H9 (cell line): ENCODE measurements around the gene NOD1. TPM values are rescaled to one million over a fixed set of nuclear protein-coding genes. Genes with fewer than 3 reads are reported as not detected.
A peak's percentile ranks its signal among the peaks of the same experiment; 100 is the strongest.

Experiments used
- DNase-seq: peaks from one replicate; pipeline ENCODE4 v3.0.0-alpha.2; 2017
- H2AFZ ChIP-seq: one replicate; pipeline ENCODE4 v1.6.1; 2013; ENCODE audit warnings: mild to moderate bottlenecking, low read length, control low read depth, moderate library complexity
- H2AK5ac ChIP-seq: 2 replicates; pipeline ENCODE4 v1.6.1; 2013; ENCODE audit warnings: low read length, control low read depth, mixed read lengths; ENCODE audit not compliant: insufficient read length
- H2BK120ac ChIP-seq: one replicate; pipeline ENCODE4 v1.6.1; 2013; ENCODE audit warnings: low read depth, mild to moderate bottlenecking, low read length, control low read depth, inconsistent platforms; ENCODE audit not compliant: poor library complexity, severe bottlenecking
- H2BK12ac ChIP-seq: 2 replicates; pipeline ENCODE4 v1.6.1; 2013; ENCODE audit warnings: low read length, control low read depth, mixed read lengths, low read depth; ENCODE audit not compliant: insufficient read length
- H2BK15ac ChIP-seq: 2 replicates; pipeline ENCODE4 v1.6.1; 2013; ENCODE audit warnings: low read depth, low read length, control low read depth
- H2BK20ac ChIP-seq: one replicate; pipeline ENCODE4 v1.6.1; 2013; ENCODE audit warnings: low read depth, mild to moderate bottlenecking, low read length, control low read depth, inconsistent platforms; ENCODE audit not compliant: poor library complexity, severe bottlenecking
- H2BK5ac ChIP-seq: 2 replicates; pipeline ENCODE4 v1.6.1; 2013; ENCODE audit warnings: low read length, control low read depth, mixed read lengths; ENCODE audit not compliant: insufficient read length
- H3K14ac ChIP-seq: 2 replicates; pipeline ENCODE4 v1.6.1; 2013; ENCODE audit warnings: low read length, control low read depth; ENCODE audit not compliant: insufficient read depth
- H3K18ac ChIP-seq: 2 replicates; pipeline ENCODE4 v1.6.1; 2013; ENCODE audit warnings: low read depth, mild to moderate bottlenecking, mixed read lengths, low read length, control low read depth; ENCODE audit not compliant: insufficient read length
- H3K23ac ChIP-seq: 2 replicates; pipeline ENCODE4 v1.6.1; 2013; ENCODE audit warnings: low read length, control low read depth, mixed read lengths, low read depth; ENCODE audit not compliant: insufficient read length
- H3K23me2 ChIP-seq: 2 replicates; pipeline ENCODE4 v1.6.1; 2013; ENCODE audit warnings: low read depth, mild to moderate bottlenecking, mixed read lengths, low read length, control low read depth; ENCODE audit not compliant: insufficient read length, poor library complexity, severe bottlenecking
- H3K27ac ChIP-seq: 2 replicates; pipeline ENCODE4 v1.5.1; 2013; ENCODE audit warnings: low read length, control low read depth, mixed read lengths, low read depth; ENCODE audit not compliant: insufficient read length
- H3K27me3 ChIP-seq: 2 replicates; pipeline ENCODE4 v1.6.1; 2013; ENCODE audit warnings: low read length, control low read depth, inconsistent platforms; ENCODE audit not compliant: insufficient read depth
- H3K4ac ChIP-seq: 2 replicates; pipeline ENCODE4 v1.6.1; 2013; ENCODE audit warnings: low read depth, mild to moderate bottlenecking, control low read depth, inconsistent platforms, low read length, moderate library complexity
- H3K4me1 ChIP-seq: 2 replicates; pipeline ENCODE4 v1.6.1; 2013; ENCODE audit warnings: low read length, control low read depth, inconsistent platforms; ENCODE audit not compliant: insufficient read depth
- H3K4me2 ChIP-seq: 2 replicates; pipeline ENCODE4 v1.6.1; 2013; ENCODE audit warnings: low read length, control low read depth, mixed read lengths; ENCODE audit not compliant: insufficient read length, insufficient read depth
- H3K56ac ChIP-seq: 2 replicates; pipeline ENCODE4 v1.6.1; 2013; ENCODE audit warnings: low read depth, mild to moderate bottlenecking, mixed read lengths, low read length, control low read depth; ENCODE audit not compliant: insufficient read length
- H3K79me1 ChIP-seq: 2 replicates; pipeline ENCODE4 v1.6.1; 2013; ENCODE audit warnings: low read depth, mild to moderate bottlenecking, moderate library complexity, low read length, control low read depth, inconsistent platforms; ENCODE audit not compliant: insufficient read depth, poor library complexity, severe bottlenecking
- H3K79me2 ChIP-seq: 2 replicates; pipeline ENCODE4 v1.6.1; 2013; ENCODE audit warnings: low read length, control low read depth, inconsistent platforms; ENCODE audit not compliant: insufficient read depth
- H3K9ac ChIP-seq: 2 replicates; pipeline ENCODE4 v1.6.1; 2013; ENCODE audit warnings: low read length, control low read depth, mixed read lengths; ENCODE audit not compliant: insufficient read length; ENCODE audit errors: extremely low read depth
- H3K9me3 ChIP-seq: one replicate; pipeline ENCODE4 v1.6.1; 2013; ENCODE audit warnings: low read depth, low read length, inconsistent platforms; ENCODE audit not compliant: control insufficient read depth
- H3T11ph ChIP-seq: one replicate; pipeline ENCODE4 v1.6.1; 2013; ENCODE audit warnings: mild to moderate bottlenecking, low read length, control low read depth, inconsistent platforms
- H4K20me1 ChIP-seq: one replicate; pipeline ENCODE4 v1.6.1; 2013; ENCODE audit not compliant: control insufficient read depth, insufficient read length, insufficient read depth
- H4K5ac ChIP-seq: 2 replicates; pipeline ENCODE4 v1.6.1; 2013; ENCODE audit warnings: low read depth, mild to moderate bottlenecking, mixed read lengths, low read length, control low read depth; ENCODE audit not compliant: insufficient read length
- H4K8ac ChIP-seq: replicated peaks from 2 replicates; pipeline ENCODE4 v1.6.1; 2013; ENCODE audit warnings: low read length, control low read depth, mixed read lengths, low read depth; ENCODE audit not compliant: insufficient read length
- H4K91ac ChIP-seq: 2 replicates; pipeline ENCODE4 v1.6.1; 2013; ENCODE audit warnings: low read depth, mild to moderate bottlenecking, moderate library complexity, mixed read lengths, low read length, control low read depth; ENCODE audit not compliant: insufficient read length
- H3K27ac Mint-ChIP-seq, 3 experiments: 2 replicates in 2 of 3; 3 replicates in 1 of 3; pipeline ENCODE4 v1.8.0; 2020 to 2021; ENCODE audit warnings: mixed read lengths in 3 of 3, mild to moderate bottlenecking in 1 of 3, moderate library complexity in 1 of 3
- H3K27me3 Mint-ChIP-seq: 2 replicates; pipeline ENCODE4 v1.8.0; 2021; ENCODE audit warnings: low read depth, mild to moderate bottlenecking, moderate library complexity, mixed read lengths
- H3K36me3 Mint-ChIP-seq, 3 experiments: 2 replicates in 2 of 3; 3 replicates in 1 of 3; pipeline ENCODE4 v1.8.0; 2020 to 2021; ENCODE audit warnings: low read depth in 3 of 3, mixed read lengths in 3 of 3; ENCODE audit not compliant: insufficient read depth in 1 of 3
- H3K4me1 Mint-ChIP-seq, 2 experiments: 2 replicates each; pipeline ENCODE4 v1.8.0; 2020; ENCODE audit warnings: mixed read lengths in 2 of 2
- H3K4me3 Mint-ChIP-seq, 2 experiments: 2 replicates in 1 of 2; 3 replicates in 1 of 2; pipeline ENCODE4 v1.8.0; 2020 to 2021; ENCODE audit warnings: mild to moderate bottlenecking in 2 of 2, mixed read lengths in 2 of 2, moderate library complexity in 1 of 2
- H3K9me3 Mint-ChIP-seq, 2 experiments: 2 replicates in 1 of 2; 3 replicates in 1 of 2; pipeline ENCODE4 v1.8.0; 2020; ENCODE audit warnings: mild to moderate bottlenecking in 2 of 2, mixed read lengths in 2 of 2, moderate library complexity in 1 of 2
- CTCF ChIP-seq: fragments of 200-600 bp; sonication (generic); conservative IDR thresholded peaks from 3 replicates; pipeline ENCODE4 v1.8.0; 2021; ENCODE audit warnings: antibody characterized with exemption, mild to moderate bottlenecking
- WGBS: extraction: QIAGEN DNeasy Blood & Tissue Kit; methylation state at CpG from one replicate; pipeline ENCODE4 v1.1.7; 2013; ENCODE audit warnings: missing lambda C conversion rate, low lambda C conversion rate, mixed read lengths; ENCODE audit not compliant: insufficient read length; ENCODE audit errors: extremely low coverage; 5-methylcytosine and 5-hydroxymethylcytosine counted together
- total RNA-seq: library from RNA; stranded (reverse); gene quantifications from 2 replicates; pipeline ENCODE4 v1.2.1, GENCODE V29; 2021

NOD1 gene
- total RNA-seq, 1 experiment from 2014 or later = 5.3 TPM

- H3K27ac ChIP-seq = no peak overlapping the region
- no peak overlapping the region for H3K56ac ChIP-seq
- H3K4me1 Mint-ChIP-seq = peaks cover 25 to 42% of the 10 kb centered on the region in 2 experiments
- no peaks in the 10 kb centered on the region for H3K79me2 ChIP-seq
- no peak overlapping the region for H3K23ac ChIP-seq
- no peak overlapping the region for H2BK120ac ChIP-seq
- H2AFZ ChIP-seq = no peak overlapping the region
- TF ChIP-seq CTCF = no peak
- peaks cover 5% of the 10 kb centered on the region; the same call in 1 of the 2 replicates for H3K4me1 ChIP-seq
- H2AK5ac ChIP-seq = no peak overlapping the region
- no peak overlapping the region for H2BK12ac ChIP-seq
- H4K91ac ChIP-seq = no peak overlapping the region
- H3T11ph ChIP-seq = no peak overlapping the region
- H4K20me1 ChIP-seq = no peaks in the 10 kb centered on the region
- H3K9ac ChIP-seq = no peak overlapping the region
- no peak for DNase-seq
- no peak overlapping the region for H3K4ac ChIP-seq
- H2BK5ac ChIP-seq = no peak overlapping the region
- no peak overlapping the region for H3K4me2 ChIP-seq
- no peaks in the 10 kb centered on the region for H3K79me1 ChIP-seq
- no peak overlapping the region for H3K18ac ChIP-seq
- no peak overlapping the region for H4K8ac ChIP-seq
- no peak overlapping the region for H2BK20ac ChIP-seq
- H3K36me3 Mint-ChIP-seq = peaks cover 19 to 31% (median 23%) of the 10 kb centered on the region in 3 experiments
- H3K27me3 ChIP-seq = no peaks in the 10 kb centered on the region
- no peak overlapping the region for H3K14ac ChIP-seq
- no peaks in the 10 kb centered on the region; the same call in 1 of the 2 replicates for H3K27me3 Mint-ChIP-seq
- peaks cover 0 to 5% of the 10 kb centered on the region in 2 experiments; a peak in 1 of 5 replicates for H3K9me3 Mint-ChIP-seq
- no peaks in the 10 kb centered on the region for H3K23me2 ChIP-seq
- no peak overlapping the region; a peak in 1 of 5 replicates for H3K4me3 Mint-ChIP-seq
- no peaks in the 10 kb centered on the region for H3K9me3 ChIP-seq
- H4K5ac ChIP-seq = no peak overlapping the region
- H2BK15ac ChIP-seq = no peak overlapping the region
- WGBS = no CpG with 5 or more reads among the region's 6 CpGs
- H3K27ac Mint-ChIP-seq = peak overlapping the region in 1 of 3 experiments; percentile 41; a peak in 1 of 7 replicates
Observed at GRCh38 chr7:30434140-30434799, 44.3 kb downstream of the NOD1 start.
